NT2/D1 (cell line): ENCODE measurements around the gene NOX5.

ENCODE experiments used
- YY1 ChIP-seq: IDR thresholded peaks from 2 replicates; pipeline ENCODE4 v1.6.1; 2011; ENCODE audit not compliant: insufficient read length, insufficient read depth
- ZNF274 ChIP-seq: IDR thresholded peaks from 2 replicates; pipeline ENCODE4 v1.6.1; 2011; ENCODE audit warnings: mild to moderate bottlenecking, low read depth, low read length

DNA sequence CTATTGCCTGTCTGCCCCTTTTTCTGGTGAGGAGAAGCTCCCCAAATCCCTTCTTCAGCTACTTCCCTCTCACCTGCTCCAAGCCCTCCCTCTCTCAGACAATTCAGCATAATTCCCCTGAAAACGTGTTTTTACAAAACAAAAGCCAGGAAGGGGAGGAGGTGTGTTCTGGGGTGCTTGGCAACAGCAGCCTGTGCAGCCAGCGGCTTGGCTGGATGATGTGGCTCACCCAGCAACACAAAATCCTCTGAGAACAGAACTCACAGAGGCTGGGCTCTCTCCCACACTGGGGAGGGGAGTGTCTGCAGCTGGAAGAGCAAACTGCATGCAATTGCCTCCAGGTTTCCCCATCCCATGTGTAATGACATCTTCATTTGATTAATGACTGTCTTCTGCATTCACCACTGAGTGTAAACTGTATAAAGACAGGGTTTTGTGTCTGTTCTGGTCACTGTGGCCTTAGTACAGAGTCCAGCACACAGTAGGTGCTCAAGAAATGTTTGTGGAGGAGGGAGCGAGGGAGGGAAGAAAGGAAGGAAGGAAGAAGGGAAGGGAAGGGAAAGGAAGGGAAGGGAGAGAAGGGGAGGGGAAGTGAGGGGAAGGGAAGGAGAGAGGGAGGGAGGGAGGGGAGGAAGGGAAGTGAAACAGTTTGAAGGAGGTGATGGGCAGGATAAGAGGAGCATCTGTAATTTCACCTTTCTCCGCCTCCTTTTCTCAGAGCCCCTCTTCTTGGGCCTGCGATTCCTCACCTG is 75.9 kb downstream of the NOX5 start:
- TF ChIP-seq YY1, result no peak
- TF ChIP-seq ZNF274, result no peak
